ENCODE data around the gene DOCK4. TPM values are rescaled to one million over a fixed set of nuclear protein-coding genes. Genes with fewer than 3 reads are reported as not detected.
"Not testable (repeated sequence)": the region's sequence is repeated elsewhere in the genome, so short reads cannot be mapped to it uniquely, and the experiment has no call there.

Gene DOCK4
- total and polyA plus RNA-seq, 7 donors, result 1.8 to 12.7 (median 7.1) TPM

DNA sequence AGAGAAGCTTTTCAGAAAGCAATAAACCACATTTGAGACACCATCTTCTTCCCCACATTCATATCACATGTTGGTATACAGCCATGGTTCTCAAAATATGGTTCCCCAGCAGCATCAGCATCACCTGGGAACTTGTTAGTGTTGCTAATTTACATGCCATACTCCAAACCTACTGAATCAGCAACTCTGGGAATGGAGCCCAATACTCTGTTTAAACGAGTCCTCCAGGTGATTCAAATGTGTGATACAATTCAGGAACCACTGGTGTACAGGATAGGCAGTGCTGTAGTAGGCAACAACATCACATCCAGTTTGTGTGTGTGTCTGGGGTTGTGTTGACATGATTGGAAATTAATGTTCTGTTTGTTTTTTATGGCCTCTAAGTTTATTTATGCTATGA is 48.0 kb upstream of the DOCK4 start:
- no peak for ATAC-seq
- 57 to 69% (median 68%) methylated on average over 1 of the region's 1 CpG for WGBS, 3 donors
- intact Hi-C loops (cut with DNase I), result no loop called here

DNA sequence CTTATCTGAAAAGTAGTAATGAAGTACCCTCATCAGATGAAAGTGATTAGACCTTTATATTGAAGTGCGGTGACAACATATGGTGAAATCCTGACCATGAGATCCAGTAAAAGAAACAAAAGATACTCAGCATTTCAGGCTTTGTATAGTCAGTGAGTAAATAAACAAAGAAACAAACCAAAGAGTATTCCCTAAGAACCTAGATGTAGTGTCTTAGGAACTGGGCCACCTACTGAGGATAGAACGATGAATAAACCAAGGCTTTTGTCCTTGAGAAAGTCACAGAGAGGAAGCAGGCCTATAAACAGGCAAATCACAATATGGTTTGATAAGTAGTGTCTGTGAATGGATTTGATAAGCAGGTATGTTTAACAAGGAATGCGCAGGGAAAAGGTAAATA is 46.5 kb upstream of the DOCK4 start:
- intact Hi-C loops (cut with DNase I), result no loop called here
- Histone ChIP-seq H3K9me3 (no peaks in the 10 kb centered on the region), H3K4me3 (no peak overlapping the region), H3K27me3 (ENCODE audit: insufficient read depth in 3 of 3, low read length in 2 of 3) (no peaks in the 10 kb centered on the region), H3K27ac (no peak overlapping the region), H3K4me1 (no peaks in the 10 kb centered on the region), H3K36me3 (ENCODE audit: insufficient read depth in 1 of 2, low read depth in 1 of 2) (no peaks in the 10 kb centered on the region)
- ATAC-seq, result no peak
- no peak for DNase-seq
- TF ChIP-seq, protein P1, sequence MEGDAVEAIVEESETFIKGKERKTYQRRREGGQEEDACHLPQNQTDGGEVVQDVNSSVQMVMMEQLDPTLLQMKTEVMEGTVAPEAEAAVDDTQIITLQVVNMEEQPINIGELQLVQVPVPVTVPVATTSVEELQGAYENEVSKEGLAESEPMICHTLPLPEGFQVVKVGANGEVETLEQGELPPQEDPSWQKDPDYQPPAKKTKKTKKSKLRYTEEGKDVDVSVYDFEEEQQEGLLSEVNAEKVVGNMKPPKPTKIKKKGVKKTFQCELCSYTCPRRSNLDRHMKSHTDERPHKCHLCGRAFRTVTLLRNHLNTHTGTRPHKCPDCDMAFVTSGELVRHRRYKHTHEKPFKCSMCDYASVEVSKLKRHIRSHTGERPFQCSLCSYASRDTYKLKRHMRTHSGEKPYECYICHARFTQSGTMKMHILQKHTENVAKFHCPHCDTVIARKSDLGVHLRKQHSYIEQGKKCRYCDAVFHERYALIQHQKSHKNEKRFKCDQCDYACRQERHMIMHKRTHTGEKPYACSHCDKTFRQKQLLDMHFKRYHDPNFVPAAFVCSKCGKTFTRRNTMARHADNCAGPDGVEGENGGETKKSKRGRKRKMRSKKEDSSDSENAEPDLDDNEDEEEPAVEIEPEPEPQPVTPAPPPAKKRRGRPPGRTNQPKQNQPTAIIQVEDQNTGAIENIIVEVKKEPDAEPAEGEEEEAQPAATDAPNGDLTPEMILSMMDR (IDR thresholded peaks at IDR 0.05), result no peak
- WGBS, 3 donors, result 66 to 96% (median 94%) methylated on average over 3 of the region's 3 CpGs

More for the DNA sequence above, 48.0 kb upstream of the DOCK4 start:
- Histone ChIP-seq H3K27me3 (ENCODE audit: insufficient read depth in 3 of 3, low read length in 2 of 3) (no peaks in the 10 kb centered on the region), H3K9me3 (no peaks in the 10 kb centered on the region), H3K4me3 (no peak overlapping the region), H3K27ac (no peak overlapping the region), H3K36me3 (ENCODE audit: insufficient read depth in 1 of 2, low read depth in 1 of 2) (no peaks in the 10 kb centered on the region), H3K4me1 (no peaks in the 10 kb centered on the region)
- TF ChIP-seq, protein P1 (IDR thresholded peaks at IDR 0.05), result no peak
- DNase-seq, result no peak

DNA sequence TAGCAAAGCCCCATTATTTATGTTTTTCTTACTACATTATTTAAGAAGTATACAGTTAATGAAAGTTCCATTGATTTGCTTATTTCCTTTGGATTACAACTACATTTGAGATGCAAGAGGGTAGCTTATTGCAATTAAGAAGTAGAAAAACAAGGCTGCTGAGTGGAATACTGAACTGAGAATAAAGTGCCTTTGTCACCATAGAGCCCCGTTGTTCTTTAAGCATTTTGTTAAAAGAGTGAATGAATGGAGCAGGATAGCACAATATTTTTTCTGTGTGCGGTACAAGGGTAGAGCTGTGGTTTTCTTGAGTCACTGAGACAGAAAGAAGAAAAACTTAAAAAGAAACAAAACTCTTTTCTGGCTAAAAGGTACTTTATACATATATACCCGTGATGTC is 45.9 kb upstream of the DOCK4 start:
- DNase-seq (no peak), ATAC-seq (no peak)
- Histone ChIP-seq H3K4me1 (no peaks in the 10 kb centered on the region), H3K36me3 (ENCODE audit: insufficient read depth in 1 of 2, low read depth in 1 of 2) (no peaks in the 10 kb centered on the region), H3K4me3 (no peak overlapping the region), H3K9me3 (no peaks in the 10 kb centered on the region), H3K27ac (no peak overlapping the region), H3K27me3 (ENCODE audit: insufficient read depth in 3 of 3, low read length in 2 of 3) (no peaks in the 10 kb centered on the region)
- WGBS, 3 donors, result 91 to 95% (median 92%) methylated on average over 3 of the region's 3 CpGs
- TF ChIP-seq, protein P1 (IDR thresholded peaks at IDR 0.05), result no peak
- intact Hi-C loops (cut with DNase I), result no loop called here

- ATAC-seq; H3K4me1 ChIP-seq; H3K27me3 ChIP-seq (ENCODE audit: insufficient read depth in 3 of 3, low read length in 2 of 3); H3K36me3 ChIP-seq (ENCODE audit: insufficient read depth in 1 of 2, low read depth in 1 of 2); H3K27ac ChIP-seq; H3K9me3 ChIP-seq; intact Hi-C loops (cut with DNase I); DNase-seq; H3K4me3 ChIP-seq: not testable (repeated sequence)
- WGBS, 3 donors, result 70 to 76% (median 75%) methylated on average over 11 to 13 of the region's 13 CpGs
Observed at GRCh38 chr7:112249967-112250366, 43.8 kb upstream of the DOCK4 start.

DNA sequence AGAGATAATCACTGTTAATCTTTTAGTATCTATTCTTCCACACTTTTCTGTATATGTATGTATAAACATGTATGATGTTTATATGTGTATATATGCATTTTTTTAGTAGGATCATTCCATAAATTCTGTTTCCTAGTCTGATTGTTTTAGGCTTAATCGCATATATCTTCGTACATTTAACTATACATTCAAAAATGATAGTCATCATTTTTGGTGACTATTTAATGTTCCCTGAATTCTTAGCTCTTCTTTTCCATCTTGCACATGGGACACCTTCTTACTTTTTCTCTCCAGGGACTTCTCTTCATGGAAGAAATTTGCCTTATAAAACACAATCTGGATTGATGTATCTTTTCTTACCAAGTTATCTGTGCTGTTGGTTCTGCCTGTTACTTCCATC is 42.4 kb upstream of the DOCK4 start:
- intact Hi-C loops (cut with DNase I), result no loop called here
- WGBS, 3 donors, result 98 to 100% (median 99%) methylated on average over 2 of the region's 2 CpGs
- H3K4me3 ChIP-seq, result no peak overlapping the region
- no peaks in the 10 kb centered on the region for H3K36me3 ChIP-seq (ENCODE audit: insufficient read depth in 1 of 2, low read depth in 1 of 2)
- H3K27me3 ChIP-seq (ENCODE audit: insufficient read depth in 3 of 3, low read length in 2 of 3), result no peaks in the 10 kb centered on the region
- H3K9me3 ChIP-seq, result no peaks in the 10 kb centered on the region
- no peak for ATAC-seq
- no peak overlapping the region for H3K27ac ChIP-seq
- H3K4me1 ChIP-seq, result no peaks in the 10 kb centered on the region
- TF ChIP-seq, protein P1 (IDR thresholded peaks at IDR 0.05), result no peak
- no peak for DNase-seq

Data from psoas muscle (tissue), 8 donors.